Chondrocyte (in vitro differentiated cells): ENCODE data around the gene BORCS8. TPM values are rescaled to one million over a fixed set of nuclear protein-coding genes. Genes with fewer than 3 reads are reported as not detected.
"Not testable (repeated sequence)": the region's sequence is repeated elsewhere in the genome, so short reads cannot be mapped to it uniquely, and the experiment has no call there.

ENCODE experiments used
- DNase-seq: peaks from one replicate; pipeline ENCODE4 v3.0.0; 2021; ENCODE audit warnings: mixed read lengths, low spot score
- H3K27ac Mint-ChIP-seq: one replicate; pipeline ENCODE4 v1.8.0; 2021; ENCODE audit warnings: mild to moderate bottlenecking, moderate library complexity, mixed read lengths; ENCODE audit not compliant: unreplicated experiment
- H3K27me3 Mint-ChIP-seq: 2 replicates; pipeline ENCODE4 v1.8.0; 2021; ENCODE audit warnings: low read depth, mixed read lengths
- H3K36me3 Mint-ChIP-seq: 2 replicates; pipeline ENCODE4 v1.8.0; 2021; ENCODE audit warnings: low read depth, mixed read lengths
- H3K4me1 Mint-ChIP-seq: 2 replicates; pipeline ENCODE4 v1.8.0; 2021; ENCODE audit warnings: low read depth, mild to moderate bottlenecking, mixed read lengths
- H3K4me3 Mint-ChIP-seq: one replicate; pipeline ENCODE4 v1.8.0; 2021; ENCODE audit warnings: mild to moderate bottlenecking, moderate library complexity, mixed read lengths; ENCODE audit not compliant: unreplicated experiment
- H3K9me3 Mint-ChIP-seq: 2 replicates; pipeline ENCODE4 v1.8.0; 2021; ENCODE audit warnings: low read depth, mixed read lengths
- total RNA-seq: library from RNA; stranded (reverse); gene quantifications from 3 replicates; pipeline ENCODE4 v1.2.1, GENCODE V29; 2021
- TF ChIP-seq, protein P1 (sequence below): fragments of 200-600 bp; sonication (generic); IDR thresholded peaks from 2 replicates; pipeline ENCODE4 v1.5.0; 2021; ENCODE audit warnings: antibody characterized with exemption, mild to moderate bottlenecking, moderate library complexity

Gene BORCS8
- total RNA-seq, 1 donor from 2014 or later = 14.5 TPM

DNA sequence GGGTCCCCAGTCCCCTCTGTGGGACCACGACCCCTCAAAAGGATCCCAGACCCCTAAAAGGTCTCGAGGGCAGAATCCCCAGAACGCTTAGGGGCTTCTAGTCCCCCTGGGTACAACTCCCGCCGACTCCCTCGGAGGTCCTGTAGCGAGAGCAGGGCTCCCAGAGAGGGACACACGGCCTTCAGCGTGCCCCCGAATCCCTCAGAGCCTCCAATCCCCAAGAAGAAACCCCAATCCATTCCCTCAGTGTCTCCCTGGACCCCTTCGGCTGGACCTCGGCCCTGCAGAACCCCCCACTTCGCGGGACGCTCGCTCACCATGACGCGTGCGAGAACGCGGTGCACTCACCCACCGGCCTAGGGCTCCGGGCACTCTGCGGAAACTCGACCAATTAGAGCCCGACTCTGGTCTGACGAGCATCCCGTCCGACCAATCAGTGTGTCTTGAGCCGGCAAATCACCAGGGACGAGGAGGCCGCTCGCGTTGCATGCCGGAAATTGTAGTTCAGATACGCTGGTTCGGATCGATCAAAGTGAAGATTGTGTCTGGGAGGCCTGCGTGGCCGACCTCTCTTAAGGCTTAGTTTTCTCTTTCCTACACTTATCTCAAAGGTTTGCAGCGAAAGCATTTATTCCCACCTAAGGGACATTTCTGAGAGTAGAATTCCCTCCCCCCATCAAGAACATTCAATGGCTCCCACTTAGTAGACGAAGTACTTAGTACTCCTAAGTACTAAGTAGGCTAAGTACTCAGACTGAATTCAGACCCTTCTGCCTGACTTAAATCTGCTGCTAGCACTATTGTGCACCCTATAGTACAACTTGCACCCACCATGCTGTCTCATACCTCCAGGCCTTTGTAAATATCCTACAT, 53.6 kb downstream of the BORCS8 start, which contains the start of gene TMEM161A:
TSS of gene TMEM161A (minus strand) at position 370 of the 873 bp plus-strand sequence. CDS start at position 320, 50 bp downstream.
- Mint-ChIP-seq H3K27ac (peak within 1 kb of the TSS; percentile 87), H3K27me3 (no peaks in the 10 kb centered on the region), H3K4me1 (peaks cover 18% of the 10 kb centered on the region), H3K36me3 (no peaks in the 10 kb centered on the region), H3K9me3 (no peaks in the 10 kb centered on the region), H3K4me3 (peak within 1 kb of the TSS; percentile 99)
- TF ChIP-seq, protein P1, sequence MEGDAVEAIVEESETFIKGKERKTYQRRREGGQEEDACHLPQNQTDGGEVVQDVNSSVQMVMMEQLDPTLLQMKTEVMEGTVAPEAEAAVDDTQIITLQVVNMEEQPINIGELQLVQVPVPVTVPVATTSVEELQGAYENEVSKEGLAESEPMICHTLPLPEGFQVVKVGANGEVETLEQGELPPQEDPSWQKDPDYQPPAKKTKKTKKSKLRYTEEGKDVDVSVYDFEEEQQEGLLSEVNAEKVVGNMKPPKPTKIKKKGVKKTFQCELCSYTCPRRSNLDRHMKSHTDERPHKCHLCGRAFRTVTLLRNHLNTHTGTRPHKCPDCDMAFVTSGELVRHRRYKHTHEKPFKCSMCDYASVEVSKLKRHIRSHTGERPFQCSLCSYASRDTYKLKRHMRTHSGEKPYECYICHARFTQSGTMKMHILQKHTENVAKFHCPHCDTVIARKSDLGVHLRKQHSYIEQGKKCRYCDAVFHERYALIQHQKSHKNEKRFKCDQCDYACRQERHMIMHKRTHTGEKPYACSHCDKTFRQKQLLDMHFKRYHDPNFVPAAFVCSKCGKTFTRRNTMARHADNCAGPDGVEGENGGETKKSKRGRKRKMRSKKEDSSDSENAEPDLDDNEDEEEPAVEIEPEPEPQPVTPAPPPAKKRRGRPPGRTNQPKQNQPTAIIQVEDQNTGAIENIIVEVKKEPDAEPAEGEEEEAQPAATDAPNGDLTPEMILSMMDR = no peak
- peak; percentile 98 for DNase-seq

GRCh38 chr19:19137556-19138108, 54.3 kb downstream of the BORCS8 start:
- no peaks in the 10 kb centered on the region for H3K27me3 Mint-ChIP-seq
- peaks cover 18% of the 10 kb centered on the region for H3K4me1 Mint-ChIP-seq
- peak overlapping the region; percentile 87 for H3K27ac Mint-ChIP-seq

GRCh38 chr19:19135713-19136112, 56.2 kb downstream of the BORCS8 start:
- DNase-seq, H3K27me3 Mint-ChIP-seq, H3K36me3 Mint-ChIP-seq, H3K4me3 Mint-ChIP-seq, H3K9me3 Mint-ChIP-seq, H3K27ac Mint-ChIP-seq: not testable (repeated sequence)
- peaks cover 18% of the 10 kb centered on the region for H3K4me1 Mint-ChIP-seq

More at GRCh38 chr19:19137556-19138108, 54.3 kb downstream of the BORCS8 start:
- no peaks in the 10 kb centered on the region for H3K36me3 Mint-ChIP-seq
- peak overlapping the region; percentile 99 for H3K4me3 Mint-ChIP-seq
- TF ChIP-seq, protein P1 = no peak
- H3K9me3 Mint-ChIP-seq = no peaks in the 10 kb centered on the region
- no peak for DNase-seq

- H3K4me1 Mint-ChIP-seq = peaks cover 18% of the 10 kb centered on the region
- no peak overlapping the region for H3K27ac Mint-ChIP-seq
- no peaks in the 10 kb centered on the region for H3K27me3 Mint-ChIP-seq
- TF ChIP-seq, protein P1 = no peak
- peaks cover 4% of the 10 kb centered on the region for H3K36me3 Mint-ChIP-seq
- no peak overlapping the region for H3K4me3 Mint-ChIP-seq
- peaks cover 8% of the 10 kb centered on the region for H3K9me3 Mint-ChIP-seq
- no peak for DNase-seq
Measured at GRCh38 chr19:19134687-19135158, 57.2 kb downstream of the BORCS8 start.

DNA sequence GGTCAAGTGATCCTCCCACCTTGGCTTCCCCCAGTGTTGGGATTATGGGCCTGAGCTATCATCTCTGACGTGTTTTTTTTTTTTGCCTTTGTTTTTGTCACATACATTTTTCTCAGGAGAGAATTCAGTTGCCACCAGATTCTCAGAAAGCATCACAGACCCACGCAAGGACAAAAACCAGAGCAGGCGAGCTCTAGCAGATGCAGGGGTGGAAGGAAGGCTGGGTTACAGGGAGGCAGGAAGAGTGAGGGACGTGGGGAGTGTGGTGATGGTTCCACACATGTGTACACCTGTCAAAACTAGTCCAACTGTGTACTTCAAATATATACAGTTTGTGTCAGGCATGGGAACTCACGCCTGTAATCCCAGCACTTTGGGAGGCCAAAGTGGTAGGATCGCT, 58.0 kb downstream of the BORCS8 start:
- H3K27ac Mint-ChIP-seq = peak overlapping the region; percentile 50

More for the DNA sequence above, 58.0 kb downstream of the BORCS8 start:
- DNase-seq = no peak
- H3K36me3 Mint-ChIP-seq = peaks cover 4% of the 10 kb centered on the region
- H3K9me3 Mint-ChIP-seq = peaks cover 8% of the 10 kb centered on the region
- no peaks in the 10 kb centered on the region for H3K27me3 Mint-ChIP-seq
- TF ChIP-seq, protein P1 = no peak
- H3K4me1 Mint-ChIP-seq = peaks cover 18% of the 10 kb centered on the region
- H3K4me3 Mint-ChIP-seq = no peak overlapping the region
